Activated CD8-positive, alpha-beta memory T cell treated with anti-CD3 and anti-CD28 coated beads for 1 hour (primary cell): Measurements from ENCODE around the gene MEST.
A peak's percentile ranks its signal among the peaks of the same experiment; 100 is the strongest.
"Not testable (repeated sequence)": the region's sequence is repeated elsewhere in the genome, so short reads cannot be mapped to it uniquely, and the experiment has no call there.

Experiments used
- DNase-seq, 2 donors: peaks; one replicate each; pipeline ENCODE4 v3.0.0-alpha.2; 2020; ENCODE audit warnings: low read depth in 1 of 2; ENCODE audit errors: extremely low read depth in 1 of 2

Gene MEST

GRCh38 chr7:130483031-130483430 lies 8.9 kb upstream of the MEST start:
- DNase-seq: no peak

DNA sequence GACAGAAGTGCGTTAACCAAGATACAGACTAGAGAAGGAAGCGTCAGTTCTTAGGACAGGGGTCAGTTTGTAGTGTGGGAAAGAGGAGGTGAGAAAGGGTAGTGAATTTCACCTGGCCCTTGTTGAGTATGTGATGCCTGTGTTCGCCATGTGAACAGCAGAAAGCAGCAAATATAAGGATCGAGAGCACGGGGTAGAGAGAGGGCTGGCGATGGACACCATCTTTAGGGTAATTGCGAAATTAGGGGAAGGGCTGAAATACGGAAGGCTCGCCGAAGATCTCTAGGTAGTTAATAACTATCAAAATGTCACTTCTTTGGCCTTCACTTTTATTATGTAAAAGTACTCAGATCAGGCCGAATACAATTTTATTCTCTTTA lies 6.2 kb upstream of the MEST start:
- no peak for DNase-seq

- DNase-seq: peak in 1 of 2 donors; percentile 20
Observed at GRCh38 chr7:130486114-130486953, 5.6 kb upstream of the MEST start.

DNA sequence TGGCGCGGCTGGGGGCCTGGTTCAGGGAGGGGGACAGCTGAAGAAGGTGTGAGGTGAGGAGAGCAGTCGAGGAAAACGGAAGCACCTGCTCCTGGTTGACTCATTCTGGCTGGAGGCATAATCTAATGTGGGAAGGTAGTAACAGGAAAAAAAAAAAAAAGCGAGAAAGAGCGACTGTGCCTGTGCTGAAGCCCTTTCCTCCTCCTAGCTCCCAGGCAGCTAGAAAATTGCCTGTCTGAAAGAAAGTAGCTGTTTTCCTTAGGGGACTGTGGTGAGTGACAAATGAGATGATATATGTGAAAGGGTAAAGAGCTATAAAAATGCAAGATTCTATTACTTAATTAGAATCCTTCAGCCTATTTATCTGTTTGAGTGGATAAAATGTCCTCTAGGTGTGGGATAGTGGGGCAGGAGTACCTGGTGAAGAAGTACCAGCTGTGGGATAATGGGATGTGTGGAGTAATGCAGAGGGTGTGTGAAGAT lies 4.9 kb upstream of the MEST start:
- no peak for DNase-seq

DNA sequence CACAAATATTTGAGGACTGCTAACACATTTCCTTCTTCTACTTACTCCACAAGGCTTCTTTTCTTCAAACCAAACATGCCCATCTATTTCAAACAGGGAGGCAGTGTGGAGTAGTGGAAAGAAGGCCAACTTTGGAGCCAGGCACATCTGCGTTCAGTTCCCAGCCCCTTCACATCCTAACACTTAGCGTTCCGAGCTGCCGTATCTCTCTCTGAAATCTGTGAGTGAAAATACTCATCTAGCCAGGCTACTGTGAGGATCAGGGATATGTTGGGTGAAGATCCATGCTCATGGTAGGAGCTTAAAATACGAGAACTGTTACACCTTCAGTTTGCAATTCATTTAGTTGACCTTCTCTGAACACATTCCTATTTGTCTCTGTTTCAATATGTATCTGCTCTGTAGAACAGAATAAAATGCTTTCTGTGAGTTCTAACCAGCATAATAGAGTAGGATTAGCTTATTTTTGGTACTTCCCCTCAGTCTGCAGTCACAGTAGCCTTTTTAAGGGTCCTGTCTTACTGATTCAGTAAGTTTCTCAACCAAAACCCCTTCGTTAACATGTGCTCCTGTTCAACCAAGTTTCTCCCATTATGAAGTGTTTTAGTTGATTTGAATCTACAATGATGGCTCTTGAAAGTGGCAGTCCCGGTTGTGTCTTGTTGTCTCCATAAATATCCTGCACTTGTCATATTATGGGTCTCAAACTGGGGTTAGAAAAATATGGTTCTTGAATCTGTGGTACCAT lies 3.3 kb upstream of the MEST start:
- no peak for DNase-seq

DNA sequence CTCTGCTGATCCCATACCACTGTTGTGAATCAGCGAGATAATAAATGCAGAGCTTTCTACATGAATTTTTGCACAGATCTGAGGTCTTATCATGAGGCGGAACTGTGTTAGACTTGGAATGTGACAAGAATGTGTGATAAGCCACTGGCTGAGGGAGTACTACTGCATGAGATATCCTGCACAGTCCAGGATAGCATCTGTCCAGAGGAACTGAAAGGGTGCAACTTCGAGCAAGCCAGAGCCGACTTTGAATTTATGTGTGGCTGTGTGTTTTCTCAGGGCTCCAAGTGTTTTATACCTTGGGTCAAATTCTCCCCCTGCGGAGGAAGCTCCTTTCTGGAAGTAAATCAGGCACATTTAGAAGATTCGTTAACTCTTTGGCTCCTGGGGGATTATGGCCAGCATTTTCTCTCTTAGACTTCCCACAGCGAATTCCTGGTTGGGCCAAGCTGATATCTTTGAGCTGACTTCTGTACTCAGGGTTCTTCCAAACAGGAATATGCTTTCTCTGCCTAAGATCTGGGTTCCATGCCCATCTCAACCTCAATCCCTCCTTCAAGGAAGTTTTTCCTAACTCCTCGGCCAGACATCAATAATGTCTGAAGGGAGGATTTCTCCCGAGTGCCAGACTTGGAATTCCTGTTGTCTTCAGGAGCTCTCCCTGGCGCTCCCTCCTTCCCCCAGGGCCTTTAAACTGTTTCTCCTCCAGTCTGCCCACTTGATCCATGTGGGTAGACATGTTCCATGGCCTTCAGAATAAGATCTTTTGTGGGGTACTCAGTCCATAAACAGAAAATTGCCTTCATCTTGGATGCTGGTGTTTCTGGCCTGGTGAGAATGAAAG lies 2.5 kb upstream of the MEST start:
- DNase-seq: no peak

- no peak for DNase-seq
Observed at GRCh38 chr7:130490311-130490791, 1.5 kb upstream of the MEST start.

GRCh38 chr7:130490888-130491804 lies 739 bp upstream of the MEST start:
- DNase-seq: no peak

- DNase-seq: no peak
Observed at GRCh38 chr7:130492523-130493274, 814 bp downstream of the MEST start.

DNA sequence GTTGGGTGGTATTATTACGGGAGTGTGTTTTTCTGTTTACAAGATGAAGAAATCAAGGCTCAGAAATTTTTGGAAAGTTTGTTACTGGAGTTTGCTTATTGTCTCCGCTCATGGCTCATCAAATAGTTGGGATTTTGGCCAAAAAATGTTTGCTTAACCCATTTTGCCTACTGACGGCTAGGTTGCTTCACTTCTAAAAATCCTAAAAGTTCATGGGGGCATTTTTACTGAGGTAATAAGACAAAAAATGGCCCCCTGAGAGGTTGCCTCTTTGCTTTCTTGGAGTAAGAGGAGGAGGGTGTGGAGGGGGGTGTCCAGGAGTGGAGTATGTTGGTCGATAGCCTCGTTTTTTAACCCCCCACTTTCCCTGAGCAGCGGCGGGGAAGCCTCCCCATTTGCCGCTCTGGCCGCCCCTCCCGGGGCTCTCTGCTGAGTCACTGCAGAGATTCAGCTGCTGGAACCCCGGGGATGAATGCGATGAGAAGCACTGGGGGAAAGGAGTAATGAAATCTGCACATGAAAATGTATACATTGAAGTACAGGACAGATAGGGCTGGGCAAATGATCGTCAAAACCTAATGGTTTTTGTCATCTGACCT lies 1.5 kb downstream of the MEST start:
- no peak for DNase-seq

- no peak for DNase-seq
Observed at GRCh38 chr7:130494431-130494858, 2.6 kb downstream of the MEST start.

DNA sequence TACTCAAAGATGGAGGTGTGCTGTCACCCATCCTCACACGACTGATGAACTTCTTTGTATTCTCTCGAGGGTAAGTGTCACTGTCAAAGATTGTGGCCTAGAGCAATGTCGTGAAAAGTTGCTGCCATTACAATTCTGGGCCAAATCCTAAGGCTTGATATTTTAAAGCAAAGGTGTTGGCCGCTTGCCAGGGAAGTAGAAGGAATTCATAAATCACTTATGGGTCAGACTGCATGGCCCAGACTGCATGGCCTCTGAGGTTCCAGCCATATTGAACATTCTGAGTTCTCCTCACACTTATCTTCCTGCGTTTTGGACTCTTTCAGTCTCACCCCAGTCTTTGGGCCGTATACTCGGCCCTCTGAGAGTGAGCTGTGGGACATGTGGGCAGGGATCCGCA lies 8.6 kb downstream of the MEST start:
- no peak for DNase-seq

DNA sequence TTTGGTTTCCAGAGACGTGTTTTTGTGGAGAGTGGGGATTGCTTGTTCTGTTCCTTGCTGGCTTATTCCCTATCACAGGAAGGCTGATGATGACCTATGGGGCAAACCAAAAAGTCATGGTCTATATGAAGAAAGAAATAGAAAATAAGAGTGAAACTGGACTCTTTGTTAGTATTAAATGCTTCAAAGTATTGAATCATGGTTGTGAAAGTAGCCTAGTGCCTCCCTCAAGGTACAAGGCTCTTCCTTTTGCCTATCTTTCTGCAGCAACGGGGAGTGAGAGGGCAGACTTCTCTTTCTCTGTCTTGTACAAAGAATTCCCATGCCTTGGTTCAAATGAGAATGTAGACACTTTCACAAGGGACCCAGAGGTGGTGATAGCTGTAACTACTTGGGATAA lies 9.0 kb downstream of the MEST start:
- no peak for DNase-seq

GRCh38 chr7:130505753-130506152 lies 13.9 kb downstream of the MEST start:
- DNase-seq: no peak

- no peak for DNase-seq
Observed at GRCh38 chr7:130506358-130506757, 14.5 kb downstream of the MEST start.

DNA sequence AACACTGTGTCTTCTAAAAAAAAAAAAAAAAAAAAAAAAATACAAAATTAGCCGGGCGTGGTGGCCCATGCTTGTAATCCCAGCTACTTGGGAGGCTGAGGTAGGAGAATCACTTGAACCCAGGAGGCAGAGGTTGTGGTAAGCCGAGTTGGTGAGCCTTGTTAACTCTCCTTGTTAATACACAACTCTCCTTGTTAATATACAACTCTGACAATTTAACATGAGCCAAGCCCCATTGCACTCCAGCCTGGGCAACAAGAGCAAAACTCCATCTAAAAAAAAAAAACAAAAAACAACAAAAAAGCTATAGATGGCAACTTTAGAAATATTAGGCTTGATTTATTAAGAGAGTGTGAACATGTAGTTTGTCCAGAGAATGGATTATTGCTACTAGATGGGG lies 20.2 kb downstream of the MEST start:
- DNase-seq: not testable (repeated sequence)

GRCh38 chr7:130513447-130513846 lies 21.6 kb downstream of the MEST start:
- no peak for DNase-seq

GRCh38 chr7:130515315-130516040 lies 23.6 kb downstream of the MEST start:
- DNase-seq: no peak
